ENCODE data around the gene FCRLB. TPM values are rescaled to one million over a fixed set of nuclear protein-coding genes. Genes with fewer than 3 reads are reported as not detected.
"Not testable (repeated sequence)": the region's sequence is repeated elsewhere in the genome, so short reads cannot be mapped to it uniquely, and the experiment has no call there.

FCRLB gene, protein sequence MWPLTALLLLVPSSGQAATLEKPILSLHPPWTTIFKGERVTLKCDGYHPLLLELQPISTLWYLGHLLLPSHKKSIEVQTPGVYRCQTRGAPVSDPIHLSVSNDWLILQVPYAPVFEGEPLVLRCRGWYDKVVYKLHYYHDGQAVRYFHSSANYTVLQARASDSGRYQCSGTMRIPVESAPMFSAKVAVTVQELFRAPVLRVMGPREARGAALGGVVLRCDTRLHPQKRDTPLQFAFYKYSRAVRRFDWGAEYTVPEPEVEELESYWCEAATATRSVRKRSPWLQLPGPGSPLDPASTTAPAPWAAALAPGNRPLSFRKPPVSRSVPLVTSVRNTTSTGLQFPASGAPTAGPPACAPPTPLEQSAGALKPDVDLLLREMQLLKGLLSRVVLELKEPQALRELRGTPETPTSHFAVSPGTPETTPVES
- total RNA-seq (under 1 TPM; 0.22 to 0.75 (median 0.48) TPM), polyA plus RNA-seq (under 1 TPM; 0.30 to 0.46 TPM)
- long read RNA-seq, donor 1, partial matches to known transcripts: 0 of 1 reads
- long read RNA-seq, donor 1, other reads (novel, unspliced or antisense): 0 of 1 reads
- long read RNA-seq, donor 2, partial matches to known transcripts: 0 of 2 reads
- long read RNA-seq, donor 2, other reads (novel, unspliced or antisense): 1 of 2 reads
- long read RNA-seq, donor 3: 0 reads

DNA sequence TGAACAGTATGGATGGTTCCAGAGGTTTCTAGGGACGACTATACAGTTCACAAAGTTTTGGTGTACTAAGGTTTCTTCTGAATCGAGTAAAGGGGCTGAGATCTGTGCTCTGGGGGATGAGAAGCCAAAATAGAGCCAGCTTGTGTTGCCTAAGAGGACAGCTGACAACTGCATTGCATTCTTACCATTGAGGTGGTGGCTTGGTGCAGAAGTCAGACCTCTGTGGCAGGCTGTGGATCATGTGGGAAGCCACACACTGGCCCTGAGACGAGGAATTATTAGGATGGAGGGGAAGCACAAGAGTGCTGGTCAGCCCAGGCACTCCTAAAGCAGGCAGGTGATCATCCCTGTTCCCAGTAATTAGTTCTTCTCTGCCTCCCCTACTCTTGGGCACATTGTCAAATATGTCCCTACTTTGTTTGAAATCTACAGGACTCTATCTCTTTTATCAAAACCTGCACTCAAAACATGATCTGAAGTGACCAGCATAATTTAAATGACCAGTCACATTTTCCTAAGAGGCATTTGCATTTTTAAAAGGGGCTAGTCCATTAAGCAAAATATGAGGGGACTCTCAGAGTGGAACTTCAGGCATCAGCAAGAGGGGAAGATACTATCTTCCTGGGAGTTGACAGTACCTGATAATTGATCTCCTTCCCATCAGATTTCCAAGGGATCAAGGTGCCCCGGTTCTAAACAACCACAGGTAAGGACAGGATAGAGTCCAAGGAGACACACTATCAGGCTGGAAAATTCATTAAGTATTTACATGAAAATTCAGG is at the start of gene FCRLB:
TSS of gene FCRLB (plus strand) at position 589 of the 782 bp plus-strand sequence. CDS start 1,129 bp downstream, outside the sequence.
- H3K36me3 ChIP-seq: no peaks in the 10 kb centered on the region
- peaks cover 0 to 23% (median 0%) of the 10 kb centered on the region in 9 donors for H3K27me3 ChIP-seq
- H3K4me3 ChIP-seq: no peak within 1 kb of the TSS
- peaks cover 0 to 42% (median 1%) of the 10 kb centered on the region in 12 donors for H3K4me1 ChIP-seq
- no peak within 1 kb of the TSS for H3K27ac ChIP-seq
- DNase-seq (no peak), ATAC-seq (no peak)
- TF ChIP-seq POLR2A (IDR thresholded peaks at IDR 0.05): no peak
- TF ChIP-seq, protein P1, sequence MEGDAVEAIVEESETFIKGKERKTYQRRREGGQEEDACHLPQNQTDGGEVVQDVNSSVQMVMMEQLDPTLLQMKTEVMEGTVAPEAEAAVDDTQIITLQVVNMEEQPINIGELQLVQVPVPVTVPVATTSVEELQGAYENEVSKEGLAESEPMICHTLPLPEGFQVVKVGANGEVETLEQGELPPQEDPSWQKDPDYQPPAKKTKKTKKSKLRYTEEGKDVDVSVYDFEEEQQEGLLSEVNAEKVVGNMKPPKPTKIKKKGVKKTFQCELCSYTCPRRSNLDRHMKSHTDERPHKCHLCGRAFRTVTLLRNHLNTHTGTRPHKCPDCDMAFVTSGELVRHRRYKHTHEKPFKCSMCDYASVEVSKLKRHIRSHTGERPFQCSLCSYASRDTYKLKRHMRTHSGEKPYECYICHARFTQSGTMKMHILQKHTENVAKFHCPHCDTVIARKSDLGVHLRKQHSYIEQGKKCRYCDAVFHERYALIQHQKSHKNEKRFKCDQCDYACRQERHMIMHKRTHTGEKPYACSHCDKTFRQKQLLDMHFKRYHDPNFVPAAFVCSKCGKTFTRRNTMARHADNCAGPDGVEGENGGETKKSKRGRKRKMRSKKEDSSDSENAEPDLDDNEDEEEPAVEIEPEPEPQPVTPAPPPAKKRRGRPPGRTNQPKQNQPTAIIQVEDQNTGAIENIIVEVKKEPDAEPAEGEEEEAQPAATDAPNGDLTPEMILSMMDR (IDR thresholded peaks at IDR 0.05): no peak
- no peaks in the 10 kb centered on the region for H3K9me3 ChIP-seq
- intact Hi-C loops (cut with DNase I): loop anchor here in 1 of 10 donors (10.0 kb wide), 1 partner anchor 146 kb away; no protein-coding TSS in a partner anchor
- WGBS, 4 donors: 40 to 71% (median 62%) methylated on average over 4 of the region's 4 CpGs

DNA sequence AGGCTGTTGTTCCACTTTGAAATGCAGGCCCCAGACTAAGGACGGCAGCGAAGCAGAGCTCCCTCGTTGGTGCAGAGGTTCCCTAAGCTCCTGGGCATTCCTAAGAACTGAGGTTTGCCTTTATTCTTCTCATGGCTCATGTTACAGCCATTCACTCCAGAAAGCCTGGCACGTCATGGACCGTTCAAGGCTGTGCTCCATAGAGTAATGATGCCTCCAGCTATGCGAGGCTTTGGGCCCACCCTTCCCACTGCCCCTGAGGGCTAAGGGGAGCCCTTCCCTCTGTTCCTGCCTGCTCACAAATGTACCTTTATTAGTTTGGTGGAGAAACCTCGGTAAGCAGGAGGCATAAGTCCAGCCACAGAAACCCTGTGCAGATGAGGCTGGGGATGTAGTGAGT is 47.9 kb upstream of the FCRLB start:
- DNase-seq; H3K27me3 ChIP-seq; H3K27ac ChIP-seq; ATAC-seq; H3K36me3 ChIP-seq; H3K4me3 ChIP-seq; H3K9me3 ChIP-seq; H3K4me1 ChIP-seq; intact Hi-C loops (cut with DNase I): not testable (repeated sequence)
- WGBS, 4 donors: 87 to 100% (median 90%) methylated on average over 4 to 7 of the region's 7 CpGs

DNA sequence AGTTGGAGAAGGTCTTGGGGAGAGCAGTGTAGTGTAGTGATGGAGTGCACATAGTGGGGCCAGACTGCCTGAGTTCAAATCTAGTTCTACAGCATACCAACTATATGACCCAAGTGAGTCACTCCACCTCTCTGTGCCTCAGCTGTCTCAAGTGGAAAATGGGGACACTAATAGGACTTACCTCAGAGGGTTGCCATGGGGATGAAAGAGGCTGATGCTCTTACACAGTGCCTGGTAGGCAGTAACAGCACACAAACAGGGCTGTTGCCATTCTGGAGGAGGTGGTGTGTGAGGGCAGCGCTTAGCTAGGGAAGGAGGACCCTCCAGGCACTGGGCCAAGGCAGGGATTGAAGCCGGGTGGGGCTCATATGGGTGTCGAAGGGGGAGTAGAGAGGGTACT is 46.9 kb upstream of the FCRLB start:
- H3K27ac ChIP-seq; H3K36me3 ChIP-seq; ATAC-seq; H3K27me3 ChIP-seq; H3K4me1 ChIP-seq; DNase-seq; H3K9me3 ChIP-seq; H3K4me3 ChIP-seq; intact Hi-C loops (cut with DNase I): not testable (repeated sequence)
- 30 to 74% (median 58%) methylated on average over 2 to 3 of the region's 3 CpGs for WGBS, 4 donors

DNA sequence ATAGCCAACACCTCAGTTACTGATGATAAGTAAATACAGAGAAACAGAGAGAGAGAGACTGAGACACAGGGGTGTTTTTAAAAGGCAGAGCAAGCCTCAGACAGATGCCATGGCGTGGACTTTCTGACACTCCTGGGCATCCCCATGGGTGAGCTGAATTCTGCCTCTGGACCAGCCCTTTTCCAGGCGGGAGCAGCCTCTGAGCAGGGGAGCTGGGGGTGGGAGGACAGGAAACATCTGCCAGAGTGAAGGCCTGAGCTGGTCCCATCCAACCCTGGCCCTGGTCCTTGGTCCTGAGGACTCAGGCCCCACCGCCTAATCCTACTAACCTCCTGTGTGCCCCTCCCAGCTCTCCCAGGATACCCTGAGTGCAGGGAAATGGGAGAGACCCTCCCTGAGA is 46.4 kb upstream of the FCRLB start:
- H3K4me3 ChIP-seq; intact Hi-C loops (cut with DNase I); DNase-seq; H3K4me1 ChIP-seq; H3K9me3 ChIP-seq; H3K27ac ChIP-seq; H3K27me3 ChIP-seq; H3K36me3 ChIP-seq; ATAC-seq: not testable (repeated sequence)
- WGBS, 4 donors: 57 to 81% (median 64%) methylated on average over 3 of the region's 3 CpGs

DNA sequence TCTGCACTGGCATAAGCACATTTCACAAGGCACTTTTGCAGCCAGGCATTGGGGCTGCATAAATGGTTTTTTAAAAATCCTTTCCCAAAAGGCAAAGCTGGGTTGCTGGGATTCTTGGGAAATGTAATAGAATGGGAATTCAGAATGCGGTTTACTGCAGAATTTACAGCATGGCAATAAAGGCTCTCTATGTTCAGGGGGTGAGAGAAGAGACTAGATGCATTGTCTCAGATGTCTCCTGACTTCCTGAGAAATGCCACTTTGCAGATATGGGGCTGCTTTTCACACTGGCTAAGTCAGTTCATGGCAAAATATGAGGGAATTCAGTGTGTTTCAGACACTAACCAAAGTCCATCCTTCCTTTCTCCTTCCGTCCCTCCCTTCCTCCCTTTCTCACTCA is 44.9 kb upstream of the FCRLB start:
- ATAC-seq (no peak), DNase-seq (no peak)
- H3K4me1 ChIP-seq: no peaks in the 10 kb centered on the region
- intact Hi-C loops (cut with DNase I): no loop called here
- no peaks in the 10 kb centered on the region for H3K9me3 ChIP-seq
- H3K4me3 ChIP-seq: no peak overlapping the region
- H3K36me3 ChIP-seq: no peaks in the 10 kb centered on the region
- no peak for TF ChIP-seq POLR2A (IDR thresholded peaks at IDR 0.05)
- TF ChIP-seq, protein P1 (IDR thresholded peaks at IDR 0.05): no peak
- no peak overlapping the region for H3K27ac ChIP-seq
- 90 to 93% (median 92%) methylated on average over 2 of the region's 2 CpGs for WGBS, 4 donors
- H3K27me3 ChIP-seq: peaks cover 0 to 8% (median 0%) of the 10 kb centered on the region in 9 donors
